Stimulated activated CD8-positive, alpha-beta memory T cell treated with anti-CD3 and anti-CD28 coated beads, Interleukin-15, amount 100 ng/mL, for 1 hour (primary cell): Measurements from ENCODE around the gene OR12D2.
"Not testable (repeated sequence)": the region's sequence is repeated elsewhere in the genome, so short reads cannot be mapped to it uniquely, and the experiment has no call there.

Experiments
- DNase-seq: peaks from one replicate; pipeline ENCODE4 v3.0.0-alpha.2; 2020; ENCODE audit warnings: low read depth

Gene OR12D2

GRCh38 chr6:29395331-29395730 is at the start of gene OR12D2:
Gene OR12D2, plus strand, starts transcription at chr6:29395631. Its CDS starts 1,069 bp downstream, at chr6:29396700.
- DNase-seq = no peak

GRCh38 chr6:29349348-29349747 is 46.1 kb upstream of the OR12D2 start:
- not testable (repeated sequence) for DNase-seq

GRCh38 chr6:29354980-29355379 is 40.5 kb upstream of the OR12D2 start:
- DNase-seq = no peak

GRCh38 chr6:29355603-29356002 is 39.8 kb upstream of the OR12D2 start:
- no peak for DNase-seq

GRCh38 chr6:29368765-29369164 is 26.7 kb upstream of the OR12D2 start, which contains the start of gene OR5V1:
Gene OR5V1, minus strand, starts transcription at chr6:29368865. Its CDS starts 12,670 bp downstream, at chr6:29356195.
- no peak for DNase-seq

GRCh38 chr6:29375191-29375590 is 20.2 kb upstream of the OR12D2 start, which contains the start of gene OR12D3:
Gene OR12D3, minus strand, starts transcription at chr6:29375291. Its CDS starts 4 bp downstream, at chr6:29375287.
- no peak for DNase-seq

- DNase-seq = no peak
Measured at GRCh38 chr6:29376003-29376402, 19.4 kb upstream of the OR12D2 start.

- DNase-seq = no peak
Measured at GRCh38 chr6:29388533-29388932, 6.9 kb upstream of the OR12D2 start.

- DNase-seq = no peak
Measured at GRCh38 chr6:29399525-29399924, 4.1 kb downstream of the OR12D2 start.

GRCh38 chr6:29403801-29404200 is 8.4 kb downstream of the OR12D2 start:
- no peak for DNase-seq

GRCh38 chr6:29414588-29414987 is 19.2 kb downstream of the OR12D2 start, which contains the start of gene OR12D1:
Gene OR12D1, plus strand, starts transcription at chr6:29414928.
- no peak for DNase-seq

- no peak for DNase-seq
Measured at GRCh38 chr6:29419516-29419915, 24.1 kb downstream of the OR12D2 start.

GRCh38 chr6:29424168-29424567 is 28.7 kb downstream of the OR12D2 start:
- DNase-seq = no peak

GRCh38 chr6:29424575-29424974 is 29.1 kb downstream of the OR12D2 start:
- DNase-seq = no peak

GRCh38 chr6:29425075-29425474 is 29.6 kb downstream of the OR12D2 start:
- no peak for DNase-seq

- no peak for DNase-seq
Measured at GRCh38 chr6:29426654-29427053, 31.2 kb downstream of the OR12D2 start.

GRCh38 chr6:29436730-29437129 is 41.3 kb downstream of the OR12D2 start:
- DNase-seq = not testable (repeated sequence)

- no peak for DNase-seq
Measured at GRCh38 chr6:29439006-29439405, 43.6 kb downstream of the OR12D2 start, which contains the start of gene OR10C1. Gene OR10C1, plus strand, starts transcription at chr6:29439306. Its CDS starts 710 bp downstream, at chr6:29440016.

GRCh38 chr6:29442719-29443118 is 47.3 kb downstream of the OR12D2 start:
- no peak for DNase-seq

GRCh38 chr6:29444031-29444430 is 48.6 kb downstream of the OR12D2 start:
- not testable (repeated sequence) for DNase-seq
